Right lobe of liver (tissue), 6 donors: ENCODE results near the gene SYNRG. TPM values are rescaled to one million over a fixed set of nuclear protein-coding genes. Genes with fewer than 3 reads are reported as not detected.

ENCODE experiments used
- ATAC-seq, 4 donors: fragments of 200-7000 bp; cut with Tn5 transposase; one replicate each; pipeline ENCODE4 v1.9.1; 2020; ENCODE audit warnings: mild to moderate bottlenecking in 4 of 4, moderate library complexity in 4 of 4
- DNase-seq, 3 donors: peaks; one replicate each; pipeline ENCODE4 v3.0.0-alpha.2; 2020
- H3K27ac ChIP-seq, 3 donors: fragments of 200-600 bp; one replicate each; pipeline ENCODE4 v1.8.0; 2022
- H3K27me3 ChIP-seq, 2 donors: fragments of 200-600 bp; one replicate each; pipeline ENCODE4 v1.8.0; 2022
- H3K36me3 ChIP-seq, 4 donors: fragments of 200-600 bp; sonication (generic) in 1 of 4; one replicate each; pipeline versions ENCODE4 v1.5.1 to v1.8.0; 2017 to 2022; ENCODE audit warnings: control low read depth in 1 of 4
- H3K4me1 ChIP-seq, 4 donors: fragments of 200-600 bp; sonication (generic) in 1 of 4; one replicate each; pipeline versions ENCODE4 v1.5.1 to v1.8.0; 2017 to 2022; ENCODE audit warnings: control low read depth in 1 of 4
- H3K4me3 ChIP-seq, 3 donors: fragments of 200-600 bp; one replicate each; pipeline ENCODE4 v1.8.0; 2022
- H3K9me3 ChIP-seq, 4 donors: fragments of 200-600 bp; sonication (generic) in 1 of 4; one replicate each; pipeline versions ENCODE4 v1.5.1 to v1.8.0; 2017 to 2022; ENCODE audit warnings: control low read depth in 1 of 4
- CTCF ChIP-seq, 4 donors: fragments of 200-600 bp in 3 of 4; fragments of 450-650 bp in 1 of 4; IDR thresholded peaks; one replicate each; pipeline versions ENCODE4 v1.5.1 to v1.8.0; 2016 to 2022; ENCODE audit warnings: antibody characterized with exemption in 4 of 4, mild to moderate bottlenecking in 2 of 4
- POLR2A ChIP-seq: fragments of 450-650 bp; IDR thresholded peaks from one replicate; pipeline ENCODE4 v1.6.1; 2017; ENCODE audit warnings: antibody characterized with exemption, mild to moderate bottlenecking
- WGBS: methylation state at CpG from one replicate; pipeline ENCODE4 v1.1.6; 2018; ENCODE audit warnings: low coverage, low lambda C conversion rate; ENCODE audit not compliant: insufficient coverage; ENCODE audit errors: missing lambda C conversion rate; 5-methylcytosine and 5-hydroxymethylcytosine counted together
- intact Hi-C, 2 donors: fragments of 100-400 bp; cut with DNase I; formaldehyde crosslinking; loops; one replicate each; pipeline versions ENCODE4 v1.11.2 to v1.14.1; 2022
- total RNA-seq, 6 experiments: library from RNA; depleted of rRNA in 2 of 6; stranded (reverse); fragments of >200 nt in 2 of 6; fragmentation: NEBNext Ultra II Directional in 3 of 6; extraction: Animal tissue kit (Norgen Biotek cat#: 25700) in 3 of 6; gene quantifications; one replicate each; pipeline versions ENCODE4 v1.1.0 to v1.2.4, GENCODE V29; 2016 to 2023
- donor health status: DM: no; HTN: yes; CAD: no.
- donor health status: DM: no; HTN: no; CAD: no.
- donor health status: DM: no; HTN: no; CAD: no.
- donor health status: DM: no; HTN: yes; CAD: no.
- donor health status: DM: no; HTN: yes; CAD: no.

SYNRG gene
- total RNA-seq, 6 experiments from 2014 or later = 9.0 to 16.2 (median 15.0) TPM

- no peak for TF ChIP-seq POLR2A
- no peak for TF ChIP-seq CTCF (IDR thresholded peaks at IDR 0.05)
- intact Hi-C loops = no loop called here
- peaks cover 0 to 37% (median 15%) of the 10 kb centered on the region in 4 donors for H3K4me1 ChIP-seq
- H3K27ac ChIP-seq = peak overlapping the region in 2 of 3 donors; percentile 71 to 79
- H3K9me3 ChIP-seq = no peaks in the 10 kb centered on the region
- no peaks in the 10 kb centered on the region for H3K36me3 ChIP-seq
- ATAC-seq = peak; percentile 85 to 90 (median 88)
- no peaks in the 10 kb centered on the region for H3K27me3 ChIP-seq
- peak; percentile 67 to 87 (median 87) for DNase-seq
- H3K4me3 ChIP-seq = peak overlapping the region in 1 of 3 donors; percentile 20
- WGBS = 55% methylated on average over 5 of the region's 10 CpGs
Observed at GRCh38 chr17:37502009-37502936, 106.9 kb downstream of the SYNRG start.

GRCh38 chr17:37500378-37500777 is 108.8 kb downstream of the SYNRG start:
- Histone ChIP-seq H3K4me1 (peaks cover 0 to 30% (median 15%) of the 10 kb centered on the region in 4 donors), H3K27me3 (no peaks in the 10 kb centered on the region), H3K27ac (peak overlapping the region in 2 of 3 donors; percentile 44 to 71), H3K9me3 (no peaks in the 10 kb centered on the region), H3K36me3 (no peaks in the 10 kb centered on the region), H3K4me3 (no peak overlapping the region)
- ATAC-seq (no peak), DNase-seq (no peak)
- intact Hi-C loops = no loop called here
- TF ChIP-seq CTCF (IDR thresholded peaks at IDR 0.05) (no peak), POLR2A (no peak)

GRCh38 chr17:37494971-37495370 is 114.2 kb downstream of the SYNRG start:
- no peak overlapping the region for H3K4me3 ChIP-seq
- 76% methylated on average over 5 of the region's 8 CpGs for WGBS
- no peak for ATAC-seq
- intact Hi-C loops = no loop called here
- H3K4me1 ChIP-seq = peaks cover 0 to 35% (median 10%) of the 10 kb centered on the region in 4 donors
- no peak for TF ChIP-seq POLR2A
- no peak for TF ChIP-seq CTCF (IDR thresholded peaks at IDR 0.05)
- H3K9me3 ChIP-seq = no peaks in the 10 kb centered on the region
- DNase-seq = no peak
- peak overlapping the region in 1 of 3 donors; percentile 11 for H3K27ac ChIP-seq
- no peaks in the 10 kb centered on the region for H3K27me3 ChIP-seq
- no peaks in the 10 kb centered on the region for H3K36me3 ChIP-seq

GRCh38 chr17:37494401-37494831 is 114.8 kb downstream of the SYNRG start:
- DNase-seq (no peak), ATAC-seq (peak in 1 of 4 donors; percentile 12)
- Histone ChIP-seq H3K4me3 (no peak overlapping the region), H3K27ac (no peak overlapping the region), H3K9me3 (no peaks in the 10 kb centered on the region), H3K36me3 (no peaks in the 10 kb centered on the region), H3K4me1 (peaks cover 0 to 34% (median 7%) of the 10 kb centered on the region in 4 donors), H3K27me3 (no peaks in the 10 kb centered on the region)
- no peak for TF ChIP-seq POLR2A
- no peak for TF ChIP-seq CTCF (IDR thresholded peaks at IDR 0.05)
- 46% methylated on average over 3 of the region's 3 CpGs for WGBS
- intact Hi-C loops = no loop called here
